OCI-LY3 (cell line): ENCODE measurements around the gene CNGB1.

Experiments
- H2AFZ ChIP-seq: fragments of 200-600, 300-600 bp; shearing (Covaris generic); 2 replicates; pipeline ENCODE4 v1.6.0; 2014; ENCODE audit warnings: antibody characterized with exemption, low read depth, low read length
- H3K27ac ChIP-seq: fragments of 200-600, 300-600 bp; sonication (generic); 2 replicates; pipeline ENCODE4 v1.5.1; 2014; ENCODE audit warnings: mild to moderate bottlenecking, low read length, moderate library complexity, mixed read lengths
- H3K27me3 ChIP-seq: fragments of 200-600, 300-600 bp; sonication (generic); 2 replicates; pipeline ENCODE4 v1.6.1; 2014; ENCODE audit warnings: low read depth, low read length, mixed read lengths
- H3K36me3 ChIP-seq: fragments of 200-600, 300-600 bp; sonication (generic); replicated peaks from 2 replicates; pipeline ENCODE3; 2014; ENCODE audit warnings: low read depth, low read length, mixed read lengths
- H3K4me1 ChIP-seq: fragments of 300-600, 200-600 bp; sonication (generic); 2 replicates; pipeline ENCODE4 v1.6.1; 2014; ENCODE audit warnings: low read length, mixed read lengths
- H3K4me2 ChIP-seq: fragments of 200-600, 300-600 bp; sonication (generic); 2 replicates; pipeline ENCODE4 v1.6.1; 2014; ENCODE audit warnings: low read length, mixed read lengths
- H3K4me3 ChIP-seq: fragments of 300-600, 200-600 bp; sonication (generic); 2 replicates; pipeline ENCODE4 v1.5.1; 2014; ENCODE audit warnings: antibody characterized with exemption, mild to moderate bottlenecking, low read length, moderate library complexity
- H3K79me2 ChIP-seq: fragments of 300-600, 200-600 bp; shearing (Covaris generic); 2 replicates; pipeline ENCODE4 v1.6.1; 2014; ENCODE audit warnings: mild to moderate bottlenecking, low read length, mixed read lengths
- H3K9ac ChIP-seq: fragments of 300-600, 200-600 bp; shearing (Covaris generic); 2 replicates; pipeline ENCODE4 v1.6.0; 2014; ENCODE audit warnings: mild to moderate bottlenecking, low read length, moderate library complexity
- H3K9me3 ChIP-seq: fragments of 200-600, 300-600 bp; shearing (Covaris generic); 2 replicates; pipeline ENCODE4 v1.6.1; 2014; ENCODE audit warnings: low read length, mixed read lengths; ENCODE audit not compliant: insufficient read depth
- H4K20me1 ChIP-seq: fragments of 200-600, 300-600 bp; sonication (generic); 2 replicates; pipeline ENCODE4 v1.6.1; 2016; ENCODE audit warnings: low read length, mixed read lengths; ENCODE audit not compliant: insufficient read depth
- EZH2phosphoT487 ChIP-seq: fragments of 200-600 bp; shearing (Covaris generic); IDR thresholded peaks from 2 replicates; pipeline ENCODE4 v1.6.1; 2018; ENCODE audit warnings: antibody characterized with exemption, mixed run types, low read depth
- TF ChIP-seq, protein P1 (sequence below): fragments of 200-600, 300-600 bp; sonication (generic); IDR thresholded peaks from 2 replicates; pipeline ENCODE4 v1.5.1; 2014; ENCODE audit warnings: antibody characterized with exemption, low read length, low read depth

The CNGB1 gene

DNA sequence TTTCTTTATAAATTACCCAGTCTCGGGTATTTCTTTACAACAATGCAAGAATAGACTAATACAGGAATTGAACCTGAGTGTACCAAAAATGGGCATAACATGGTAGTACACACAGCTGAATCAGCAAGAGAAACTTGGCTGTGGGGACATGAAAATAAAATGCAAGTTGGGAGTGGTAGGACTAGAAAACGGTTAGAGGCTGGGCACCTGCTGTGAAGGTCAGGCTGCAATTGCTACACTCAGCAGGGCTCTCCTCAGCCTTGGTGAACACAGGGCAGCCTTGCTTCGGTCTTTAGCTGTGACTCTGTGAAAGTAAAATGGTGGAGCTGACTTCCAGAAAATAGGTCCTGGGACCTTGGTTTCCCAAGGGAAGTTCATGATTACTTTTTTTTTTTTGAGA is 45.6 kb downstream of the CNGB1 start:
- no peaks in the 10 kb centered on the region for H3K36me3 ChIP-seq
- H3K9ac ChIP-seq = no peak overlapping the region
- H3K4me3 ChIP-seq = no peak overlapping the region
- H3K27ac ChIP-seq = no peak overlapping the region
- no peaks in the 10 kb centered on the region for H3K79me2 ChIP-seq
- H3K9me3 ChIP-seq = no peaks in the 10 kb centered on the region
- peaks cover 30% of the 10 kb centered on the region; the same call in 1 of the 2 replicates for H3K27me3 ChIP-seq
- no peak overlapping the region for H3K4me2 ChIP-seq
- H2AFZ ChIP-seq = no peak overlapping the region
- TF ChIP-seq, protein P1, sequence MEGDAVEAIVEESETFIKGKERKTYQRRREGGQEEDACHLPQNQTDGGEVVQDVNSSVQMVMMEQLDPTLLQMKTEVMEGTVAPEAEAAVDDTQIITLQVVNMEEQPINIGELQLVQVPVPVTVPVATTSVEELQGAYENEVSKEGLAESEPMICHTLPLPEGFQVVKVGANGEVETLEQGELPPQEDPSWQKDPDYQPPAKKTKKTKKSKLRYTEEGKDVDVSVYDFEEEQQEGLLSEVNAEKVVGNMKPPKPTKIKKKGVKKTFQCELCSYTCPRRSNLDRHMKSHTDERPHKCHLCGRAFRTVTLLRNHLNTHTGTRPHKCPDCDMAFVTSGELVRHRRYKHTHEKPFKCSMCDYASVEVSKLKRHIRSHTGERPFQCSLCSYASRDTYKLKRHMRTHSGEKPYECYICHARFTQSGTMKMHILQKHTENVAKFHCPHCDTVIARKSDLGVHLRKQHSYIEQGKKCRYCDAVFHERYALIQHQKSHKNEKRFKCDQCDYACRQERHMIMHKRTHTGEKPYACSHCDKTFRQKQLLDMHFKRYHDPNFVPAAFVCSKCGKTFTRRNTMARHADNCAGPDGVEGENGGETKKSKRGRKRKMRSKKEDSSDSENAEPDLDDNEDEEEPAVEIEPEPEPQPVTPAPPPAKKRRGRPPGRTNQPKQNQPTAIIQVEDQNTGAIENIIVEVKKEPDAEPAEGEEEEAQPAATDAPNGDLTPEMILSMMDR = no peak
- TF ChIP-seq EZH2phosphoT487 = no peak
- H3K4me1 ChIP-seq = no peaks in the 10 kb centered on the region
- no peaks in the 10 kb centered on the region for H4K20me1 ChIP-seq

DNA sequence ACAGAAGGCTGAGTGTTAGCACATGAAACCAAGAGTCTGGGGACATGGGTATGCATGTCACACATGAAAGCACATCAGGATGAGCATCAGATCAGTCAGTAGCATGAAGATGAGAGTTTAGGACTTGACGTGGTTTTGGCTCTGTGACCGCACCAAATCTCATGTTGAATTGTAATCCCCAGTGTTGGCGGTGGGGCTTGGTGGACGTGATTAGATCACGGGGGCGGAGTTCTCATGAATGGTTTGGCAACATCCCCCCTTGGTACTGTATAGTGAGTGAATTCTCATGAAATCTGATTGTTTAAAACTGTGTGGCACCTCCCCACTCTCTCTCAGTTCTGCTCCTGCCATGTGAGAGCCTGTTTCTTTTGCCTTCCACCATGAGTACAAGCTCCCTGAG is 46.4 kb downstream of the CNGB1 start:
- Histone ChIP-seq H3K79me2 (no peaks in the 10 kb centered on the region), H3K9ac (no peak overlapping the region), H3K27me3 (peaks cover 25% of the 10 kb centered on the region; the same call in 1 of the 2 replicates), H3K9me3 (no peaks in the 10 kb centered on the region), H3K4me3 (no peak overlapping the region), H2AFZ (no peak overlapping the region), H4K20me1 (no peaks in the 10 kb centered on the region), H3K36me3 (no peaks in the 10 kb centered on the region), H3K4me2 (no peak overlapping the region), H3K4me1 (no peaks in the 10 kb centered on the region), H3K27ac (no peak overlapping the region)
- no peak for TF ChIP-seq EZH2phosphoT487
- TF ChIP-seq, protein P1 = no peak

DNA sequence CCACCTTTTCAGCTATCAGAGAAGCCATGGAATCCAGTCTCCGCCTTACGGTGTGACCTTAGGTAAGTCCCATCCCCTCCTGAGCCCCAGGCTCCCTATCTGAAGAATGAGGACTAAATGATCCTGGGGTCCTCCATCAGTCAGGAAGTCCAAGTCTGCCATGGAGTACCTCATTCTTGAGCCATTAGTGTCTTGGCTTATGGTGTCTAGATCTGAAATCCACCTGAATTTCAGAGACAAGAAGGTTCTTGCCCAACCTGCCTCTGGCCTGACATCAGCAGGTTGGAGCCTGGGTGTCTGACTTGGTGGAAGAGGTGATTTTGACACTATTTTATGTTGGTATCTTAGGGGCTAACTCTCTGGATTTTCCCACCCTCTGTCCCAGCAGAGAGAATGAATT is 47.1 kb downstream of the CNGB1 start:
- Histone ChIP-seq H2AFZ (no peak overlapping the region), H3K27ac (no peak overlapping the region), H3K27me3 (peaks cover 25% of the 10 kb centered on the region; the same call in 1 of the 2 replicates), H3K4me1 (no peaks in the 10 kb centered on the region), H3K4me2 (no peak overlapping the region), H3K9me3 (no peaks in the 10 kb centered on the region), H3K9ac (no peak overlapping the region), H3K79me2 (no peaks in the 10 kb centered on the region), H4K20me1 (no peaks in the 10 kb centered on the region), H3K36me3 (no peaks in the 10 kb centered on the region), H3K4me3 (no peak overlapping the region)
- no peak for TF ChIP-seq EZH2phosphoT487
- TF ChIP-seq, protein P1 = no peak

DNA sequence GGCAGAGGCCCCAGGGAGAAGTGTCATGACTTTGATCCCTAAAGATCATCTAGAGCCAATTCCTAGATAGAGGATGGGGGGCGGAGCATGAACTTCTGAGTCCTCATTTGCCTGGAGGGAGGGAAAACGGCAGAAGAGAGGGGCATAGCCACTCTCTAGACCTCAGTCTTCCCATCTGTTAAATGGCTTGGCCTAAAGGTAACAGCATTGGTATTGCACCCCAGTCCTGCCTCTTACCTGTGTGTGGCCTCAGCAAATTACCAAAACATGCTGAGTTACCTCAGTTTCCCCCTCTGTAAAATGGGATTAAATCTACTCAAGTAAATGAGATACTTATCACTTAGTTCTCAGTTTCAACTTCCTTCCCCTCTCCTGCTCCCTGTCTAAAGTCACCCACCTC is 47.5 kb downstream of the CNGB1 start:
- Histone ChIP-seq H2AFZ (no peak overlapping the region), H3K4me2 (no peak overlapping the region), H3K27ac (no peak overlapping the region), H3K9me3 (no peaks in the 10 kb centered on the region), H3K79me2 (no peaks in the 10 kb centered on the region), H3K4me1 (no peaks in the 10 kb centered on the region), H3K27me3 (peaks cover 25% of the 10 kb centered on the region; the same call in 1 of the 2 replicates), H4K20me1 (no peaks in the 10 kb centered on the region), H3K4me3 (no peak overlapping the region), H3K36me3 (no peaks in the 10 kb centered on the region), H3K9ac (no peak overlapping the region)
- TF ChIP-seq, protein P1 = no peak
- TF ChIP-seq EZH2phosphoT487 = no peak
